HG03280 (cell line): ENCODE data around the gene ATAD1.
"Not testable (repeated sequence)": the region's sequence is repeated elsewhere in the genome, so short reads cannot be mapped to it uniquely, and the experiment has no call there.

Source experiments
- ATAC-seq: cut with Tn5 transposase; IDR thresholded peaks from one replicate; pipeline ENCODE4 v1.9.1; 2021; ENCODE audit warnings: mild to moderate bottlenecking, moderate library complexity; ENCODE audit not compliant: unreplicated experiment

ATAD1 gene

DNA sequence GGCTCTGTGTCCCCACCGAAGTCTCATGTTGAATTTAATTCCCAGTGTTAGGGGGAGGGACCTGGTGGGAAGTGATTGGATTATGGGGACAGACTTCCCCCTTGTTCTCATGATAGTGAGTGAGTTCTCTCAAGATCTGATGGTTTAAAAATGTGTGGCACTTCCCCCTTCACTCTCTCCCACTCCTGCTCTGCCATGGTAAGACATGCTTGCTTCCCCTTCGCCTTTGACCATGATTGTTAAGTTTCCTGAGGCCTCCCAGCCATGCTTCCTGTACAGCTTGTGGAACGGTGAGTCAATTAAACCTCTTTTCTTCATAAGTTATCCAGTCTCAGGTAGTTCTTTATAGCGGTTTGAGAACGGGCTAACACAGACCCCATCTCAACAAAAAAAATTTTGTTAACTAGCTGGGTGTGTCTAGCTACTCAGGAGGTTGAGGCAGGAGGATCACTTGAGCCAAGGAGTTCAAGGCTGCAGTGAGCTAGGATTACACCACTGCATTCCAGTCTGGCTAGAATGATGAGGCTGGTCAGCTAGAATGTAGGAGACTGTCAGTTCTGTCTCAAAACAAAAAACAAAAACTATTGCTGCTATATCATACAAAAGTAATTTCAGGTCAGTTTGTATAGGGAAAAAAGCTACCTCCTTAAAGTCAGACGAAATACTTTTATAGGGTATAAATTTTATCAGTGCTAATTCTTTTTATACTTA is 57.7 kb downstream of the ATAD1 start:
- ATAC-seq = no peak

DNA sequence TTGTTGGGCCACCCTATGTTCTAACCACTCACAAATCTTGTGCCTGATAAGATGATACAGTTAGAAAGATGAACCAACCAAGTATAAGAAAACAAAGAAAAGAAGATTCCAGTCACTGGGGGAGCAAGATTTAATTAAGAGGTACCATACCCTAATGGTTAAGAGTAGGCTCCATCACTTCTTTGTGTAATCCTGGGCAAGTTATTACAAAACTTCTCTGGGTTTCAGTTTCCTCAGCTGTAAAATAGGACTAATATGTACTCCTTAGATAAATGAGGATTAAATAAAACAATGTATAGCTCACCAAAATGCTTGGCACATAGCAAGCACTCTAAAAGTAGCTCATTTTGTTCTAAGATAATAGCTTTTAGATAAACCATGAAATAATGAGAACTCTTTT is 58.5 kb downstream of the ATAD1 start:
- no peak for ATAC-seq

DNA sequence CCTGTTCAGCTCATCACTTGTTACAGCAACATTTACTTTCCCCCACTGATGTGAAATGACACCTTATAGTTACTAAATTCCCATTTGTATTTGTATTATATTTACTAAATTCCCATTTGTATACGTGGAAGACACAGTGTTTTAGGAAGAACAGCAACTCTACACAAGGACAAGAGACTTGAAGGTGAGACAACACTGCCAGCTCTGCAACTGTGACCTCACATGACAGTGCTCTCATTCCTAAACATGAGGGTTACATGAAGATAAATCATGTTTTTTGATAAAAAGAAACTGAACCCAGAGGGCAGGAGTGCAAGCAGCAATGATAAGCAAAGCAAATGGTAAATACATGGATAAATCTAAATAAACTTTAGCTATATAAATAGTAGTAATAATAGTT is 60.3 kb downstream of the ATAD1 start:
- no peak for ATAC-seq

DNA sequence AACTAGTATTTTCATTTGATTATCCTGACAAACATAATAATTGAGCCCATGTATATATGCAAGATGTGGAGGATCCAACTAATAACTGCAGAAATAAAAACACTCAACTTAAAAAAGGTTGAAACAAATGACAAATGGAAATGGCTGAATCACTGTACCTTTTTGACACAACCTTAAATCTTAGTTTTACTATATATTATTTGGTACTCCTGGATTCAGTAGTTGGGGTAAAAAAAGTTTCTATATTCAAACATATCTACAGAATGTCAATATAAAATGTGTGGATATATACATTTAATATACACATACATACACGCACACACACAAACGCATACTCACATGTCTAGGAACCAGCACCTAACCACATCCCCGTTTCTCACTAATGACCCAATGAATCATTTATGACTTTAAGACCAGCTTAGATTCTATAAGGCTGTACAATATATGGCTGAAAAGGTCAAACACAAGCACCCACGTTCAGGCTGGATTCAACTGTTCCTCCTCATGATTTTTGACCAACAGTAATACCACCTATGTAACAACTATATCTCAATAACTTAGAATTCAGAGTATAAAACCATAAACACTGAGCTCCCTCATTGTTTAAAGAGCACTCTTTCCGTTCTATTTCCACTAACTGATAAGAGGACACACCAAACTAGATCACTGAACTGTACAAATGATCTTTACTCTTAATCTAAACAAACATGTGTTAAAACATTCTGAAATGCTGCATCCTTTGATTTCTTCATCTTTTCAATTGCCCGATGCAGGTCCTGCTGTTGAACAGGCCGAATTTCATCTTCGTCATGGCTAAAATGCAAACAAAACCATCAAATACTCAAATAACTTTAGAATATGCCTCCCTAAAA is 63.8 kb downstream of the ATAD1 start:
- no peak for ATAC-seq

DNA sequence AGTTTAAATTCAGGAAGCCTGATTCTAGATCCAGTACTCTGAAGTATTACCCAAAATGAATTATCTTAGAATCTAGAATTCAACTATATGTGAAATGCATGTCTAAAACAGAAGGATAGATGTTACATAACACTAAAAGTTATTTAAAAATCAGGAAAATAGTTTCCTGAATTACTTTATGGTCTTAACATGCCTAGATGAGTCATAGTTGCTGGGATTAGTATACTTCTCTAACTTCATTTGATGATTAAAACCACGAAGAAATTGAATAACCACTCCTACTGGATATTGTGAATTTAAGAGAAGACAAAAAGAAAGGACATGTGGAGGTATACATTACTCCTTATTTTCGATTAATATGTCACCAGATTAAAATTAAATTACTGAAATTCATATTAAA is 65.5 kb downstream of the ATAD1 start:
- no peak for ATAC-seq

DNA sequence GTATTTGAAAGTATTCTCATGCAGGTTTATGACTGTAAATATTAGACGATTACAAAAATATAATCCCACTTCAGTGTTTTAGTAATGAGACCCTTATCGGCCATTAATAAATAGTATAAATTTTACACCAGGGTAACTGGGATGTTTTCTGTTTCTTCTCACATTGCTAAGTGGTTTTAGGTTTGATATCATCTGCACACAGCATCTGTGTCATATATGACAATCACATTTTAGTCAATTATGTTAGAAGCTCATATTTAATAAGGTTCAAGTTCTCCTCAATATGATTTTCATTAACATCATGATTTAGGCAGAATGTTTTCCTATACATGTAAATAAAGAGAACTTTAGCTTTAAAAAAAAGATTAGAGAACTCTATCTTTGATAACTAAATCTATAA is 66.8 kb downstream of the ATAD1 start:
- ATAC-seq = peak; percentile 15

DNA sequence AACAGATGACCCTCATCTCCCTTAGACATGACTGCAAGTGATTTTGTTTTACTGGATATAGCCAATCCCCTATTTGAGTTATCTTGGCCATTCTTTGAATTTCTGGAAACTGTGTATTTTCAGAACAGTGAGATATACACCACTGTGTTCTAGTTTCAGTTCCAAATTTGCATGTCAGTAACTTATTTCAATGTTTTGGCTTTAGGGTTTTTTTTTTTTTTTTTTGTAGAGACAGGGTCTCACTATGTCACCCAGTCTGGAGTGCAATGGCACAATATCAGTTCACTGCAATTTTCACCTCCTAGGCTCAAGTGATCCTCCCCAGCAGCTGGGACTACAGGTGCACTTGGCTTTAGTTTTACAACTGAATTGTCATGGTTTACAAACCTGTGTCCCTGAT is 67.2 kb downstream of the ATAD1 start:
- ATAC-seq = peak; percentile 58

DNA sequence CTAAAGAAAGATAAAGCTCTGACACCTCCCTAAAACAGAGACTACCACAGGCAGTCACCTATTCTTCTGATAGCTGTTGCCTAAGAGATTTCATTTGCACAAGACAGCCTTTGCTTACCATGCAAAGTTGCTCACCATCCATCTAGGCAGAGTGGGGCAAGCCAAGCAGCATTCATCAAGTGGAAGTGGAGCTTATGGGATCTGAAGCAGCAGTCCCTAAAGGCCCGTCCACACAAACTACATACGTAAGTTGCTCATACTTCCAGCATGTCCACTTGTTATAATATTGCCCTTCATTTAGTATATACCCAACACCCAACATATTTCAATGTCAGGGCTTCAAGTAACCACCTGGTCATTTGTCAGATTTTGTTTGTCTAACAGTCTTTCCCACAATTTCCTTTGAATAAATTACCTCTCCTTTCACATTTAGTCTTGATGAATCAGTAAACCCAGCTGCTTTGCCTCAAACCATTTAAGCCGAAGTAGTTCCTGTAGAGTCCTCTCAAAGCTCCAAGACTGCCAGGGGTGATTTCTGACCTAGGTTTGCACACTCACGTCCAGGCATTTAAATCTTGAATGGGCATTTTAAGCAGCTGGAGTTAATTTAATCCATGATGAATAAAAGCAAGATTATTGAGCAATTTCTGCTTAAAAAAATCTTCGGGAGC is 67.9 kb downstream of the ATAD1 start:
- no peak for ATAC-seq

DNA sequence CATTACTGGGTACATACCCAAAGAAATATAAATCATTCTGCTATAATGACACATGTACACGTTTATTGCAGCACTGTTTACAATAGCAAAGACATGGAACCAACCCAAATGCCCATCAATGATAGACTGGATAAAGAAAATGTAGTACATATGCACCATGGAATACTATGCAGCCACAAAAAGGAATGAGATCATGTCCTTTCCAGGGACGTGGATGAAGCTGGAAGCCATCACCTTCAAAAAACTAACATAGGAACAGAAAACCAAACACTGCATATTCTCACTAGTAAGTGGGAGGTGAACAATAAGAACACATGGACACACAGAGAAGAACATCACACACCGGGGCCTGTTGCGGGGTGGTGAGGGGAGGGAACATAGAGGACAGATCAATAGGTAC is 69.8 kb downstream of the ATAD1 start:
- not testable (repeated sequence) for ATAC-seq

DNA sequence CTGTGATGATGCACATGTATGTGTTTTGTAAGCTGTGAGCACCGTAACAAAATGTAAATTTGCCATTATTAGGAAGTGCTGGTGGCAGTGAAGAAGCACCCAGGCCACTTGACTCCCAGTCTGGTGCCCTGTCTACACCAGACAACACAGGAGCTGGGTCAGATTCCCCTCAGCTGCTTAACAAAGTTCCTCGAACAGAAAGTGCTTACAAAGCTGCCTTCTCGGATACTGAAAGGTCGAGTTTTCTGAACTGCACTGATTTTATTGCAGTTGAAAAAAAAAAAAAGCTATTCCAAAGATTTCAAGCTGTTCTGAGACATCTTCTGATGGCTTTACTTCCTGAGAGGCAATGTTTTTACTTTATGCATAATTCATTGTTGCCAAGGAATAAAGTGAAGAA is 71.1 kb downstream of the ATAD1 start:
- ATAC-seq = no peak

DNA sequence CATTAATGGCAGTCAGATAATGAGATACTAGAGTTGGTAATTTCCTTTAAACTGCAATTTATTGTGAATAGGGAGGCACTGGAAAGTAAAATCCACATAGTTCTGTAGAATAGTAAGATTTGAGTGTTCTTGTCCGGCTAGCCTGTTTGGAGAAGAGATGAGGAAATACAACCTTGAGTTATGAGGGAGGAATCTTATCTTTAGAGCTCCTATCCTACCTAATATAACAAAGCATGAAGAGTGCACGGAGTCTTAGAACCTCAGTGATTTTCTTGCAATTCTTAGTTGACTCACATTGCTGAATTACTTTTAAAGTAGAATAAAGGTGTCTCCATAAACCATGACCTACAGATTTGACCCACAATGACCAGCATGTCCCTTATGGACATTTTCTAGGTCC is 73.4 kb downstream of the ATAD1 start:
- no peak for ATAC-seq

DNA sequence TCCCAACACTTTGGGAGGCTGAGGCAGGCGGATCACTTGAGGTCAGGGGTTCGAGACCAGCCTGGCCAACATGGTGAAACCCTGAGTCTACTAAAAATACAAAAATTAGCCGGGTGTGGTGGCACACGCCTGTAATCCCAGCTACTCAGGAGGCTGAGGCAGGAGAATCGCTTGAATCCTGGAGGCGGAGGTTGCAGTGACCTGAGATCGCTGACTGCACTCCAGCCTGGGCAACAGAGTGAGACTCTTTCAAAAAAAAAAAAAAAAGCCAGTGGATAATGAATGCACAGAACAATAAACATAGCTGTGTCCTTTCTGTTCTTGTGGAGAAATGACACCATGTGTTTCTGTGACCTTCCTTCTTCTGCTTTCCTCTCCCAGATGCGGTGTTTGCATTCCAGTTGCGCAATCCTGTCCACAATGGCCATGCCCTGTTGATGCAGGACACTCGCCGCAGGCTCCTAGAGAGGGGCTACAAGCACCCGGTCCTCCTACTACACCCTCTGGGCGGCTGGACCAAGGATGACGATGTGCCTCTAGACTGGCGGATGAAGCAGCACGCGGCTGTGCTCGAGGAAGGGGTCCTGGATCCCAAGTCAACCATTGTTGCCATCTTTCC is 74.9 kb downstream of the ATAD1 start:
- not testable (repeated sequence) for ATAC-seq

DNA sequence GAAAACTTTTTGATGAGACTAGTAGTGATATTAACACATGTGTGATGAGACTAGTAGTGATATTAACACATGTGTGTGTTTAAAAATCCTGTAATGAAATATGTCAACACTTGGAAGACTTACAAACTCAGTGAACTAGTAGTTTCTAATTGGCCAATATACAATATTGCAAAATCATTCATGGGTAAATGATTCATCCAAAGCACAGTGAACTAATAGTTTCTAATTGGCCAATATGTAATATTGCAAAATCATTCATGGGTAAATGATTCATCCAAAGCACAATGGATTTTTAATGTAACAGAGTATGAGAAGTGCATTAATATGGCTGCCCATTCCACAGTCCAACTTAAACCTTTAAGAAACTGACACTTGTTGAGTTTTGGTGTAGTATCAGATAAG is 77.8 kb downstream of the ATAD1 start:
- ATAC-seq = no peak

DNA sequence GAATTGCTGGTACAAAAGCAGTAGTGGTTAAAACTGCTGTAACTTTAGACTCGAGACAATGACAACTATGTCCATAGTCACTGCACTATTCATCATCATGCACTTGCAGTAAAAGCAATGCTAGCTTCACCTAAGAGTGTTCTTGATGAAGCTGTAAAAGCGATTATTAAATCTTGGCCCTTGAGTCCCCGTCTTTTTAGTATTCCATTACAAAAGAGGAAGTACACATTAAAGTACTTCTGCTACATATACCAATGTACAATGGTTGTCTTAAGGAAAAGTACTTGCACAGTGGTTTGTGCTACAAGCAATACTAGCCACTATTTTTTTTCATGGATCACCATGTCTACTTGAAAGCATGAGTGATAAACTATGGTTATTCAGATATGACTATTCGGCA is 78.3 kb downstream of the ATAD1 start:
- no peak for ATAC-seq

DNA sequence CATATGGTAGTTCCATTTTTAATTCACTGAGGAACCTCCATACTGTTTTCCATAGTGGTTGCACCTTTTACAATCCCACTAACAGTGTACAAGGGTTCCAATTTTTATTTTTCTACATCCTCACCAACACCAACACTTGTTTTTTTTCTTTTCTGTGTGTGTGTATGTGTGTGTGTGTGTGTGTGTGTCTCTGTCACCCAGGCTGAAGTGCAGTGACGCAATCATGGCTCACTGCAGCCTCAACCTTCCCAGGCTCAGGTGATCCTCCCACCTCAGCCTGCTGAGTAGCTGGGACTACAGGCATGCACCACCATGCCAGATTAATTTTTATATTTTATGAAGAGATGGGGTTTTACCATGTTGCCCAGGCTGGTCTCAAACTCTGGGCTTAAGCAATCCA is 79.8 kb downstream of the ATAD1 start:
- ATAC-seq = not testable (repeated sequence)

DNA sequence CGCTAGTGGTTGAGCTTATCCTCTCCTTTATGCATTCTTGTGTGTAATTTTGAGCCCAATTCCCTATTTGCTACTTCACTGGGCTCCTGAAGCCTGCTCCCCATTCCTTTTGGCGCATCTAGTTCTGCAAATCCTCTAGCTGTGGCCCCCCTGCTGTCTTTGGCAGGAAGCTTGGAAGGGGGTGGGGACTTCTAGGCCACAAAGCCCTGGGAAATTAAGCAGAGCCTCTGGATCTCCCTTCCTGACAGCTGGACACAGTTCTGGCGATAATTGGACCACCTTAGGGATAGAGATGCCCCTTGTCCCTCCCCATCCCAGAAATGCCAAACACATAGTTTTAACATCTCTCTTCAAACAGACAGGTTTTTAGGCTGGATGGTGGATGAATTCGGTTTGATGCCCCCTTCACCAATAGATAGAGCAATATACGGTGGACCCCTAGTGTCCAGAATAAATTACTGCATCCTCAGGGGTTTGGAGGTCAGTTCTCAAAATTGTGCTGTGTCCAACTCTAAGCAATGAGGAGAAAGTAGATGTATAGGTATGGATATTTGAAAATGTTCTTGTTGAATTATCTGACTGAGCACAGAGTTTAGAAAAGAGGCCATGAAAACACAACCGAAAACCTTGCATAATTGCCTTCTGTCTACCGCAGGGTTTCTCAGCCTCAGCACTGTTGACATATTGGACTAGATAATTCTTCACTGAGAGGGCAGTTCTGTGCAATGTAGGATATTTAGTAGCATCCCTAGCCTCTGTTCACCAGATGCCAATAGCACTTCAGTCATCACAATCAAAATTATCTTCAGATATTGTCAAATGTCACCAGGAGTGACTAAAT is 82.8 kb downstream of the ATAD1 start:
- peak; percentile 54 for ATAC-seq

DNA sequence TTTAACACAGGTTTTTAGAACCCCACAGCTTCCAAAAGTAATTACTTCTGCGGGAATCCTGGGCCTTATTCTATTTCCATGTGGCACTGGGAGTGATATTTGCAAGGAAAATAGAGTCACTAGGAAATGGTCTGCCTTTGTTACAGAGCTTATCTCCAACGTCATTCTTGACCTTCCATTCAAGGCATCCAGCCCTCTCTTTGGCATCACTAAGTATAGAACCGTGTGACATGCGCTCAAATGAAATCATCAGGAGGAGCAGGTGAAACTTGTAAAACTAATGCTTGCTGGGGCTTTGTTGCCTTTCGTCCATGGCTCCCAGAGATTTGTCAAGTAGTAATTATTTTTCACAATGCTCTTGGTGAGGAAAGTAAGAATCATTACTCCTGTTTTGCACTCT is 84.9 kb downstream of the ATAD1 start:
- ATAC-seq = no peak

DNA sequence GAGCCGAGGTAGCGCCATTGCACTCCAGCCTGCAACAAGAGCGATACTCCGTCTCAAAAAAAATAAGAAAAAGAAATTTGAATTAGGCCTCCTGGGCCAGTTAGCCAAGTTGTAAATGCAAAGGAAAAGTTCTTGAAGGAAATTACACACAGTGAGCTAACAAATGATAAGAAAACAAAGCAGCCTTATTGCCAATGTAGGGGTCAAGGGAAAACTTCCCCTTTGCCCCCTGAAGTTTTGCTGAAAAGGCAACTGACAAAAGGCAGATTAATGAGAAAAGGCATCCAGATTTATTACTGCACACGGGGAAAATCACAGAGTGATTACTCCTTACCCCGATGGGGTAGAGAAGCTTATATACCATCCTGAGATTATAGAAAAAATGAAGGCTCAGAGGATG is 88.1 kb downstream of the ATAD1 start:
- no peak for ATAC-seq

DNA sequence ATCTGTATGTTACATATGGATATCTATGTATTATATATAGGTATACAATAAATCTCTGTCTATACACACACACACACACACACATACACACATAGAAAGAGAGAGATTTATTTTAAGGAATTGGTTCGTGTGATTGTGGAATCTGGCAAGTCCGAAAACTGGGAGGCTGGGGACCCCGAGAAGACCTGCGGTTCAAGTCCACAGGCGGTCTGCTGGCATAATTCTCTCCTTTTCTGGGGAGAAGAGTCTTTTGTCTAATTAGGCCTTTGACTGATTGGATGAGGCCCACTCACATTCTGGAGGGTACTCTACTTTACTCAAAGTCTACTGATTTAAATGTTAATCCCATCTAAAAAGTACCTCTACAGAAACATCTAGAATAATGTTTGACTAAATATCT is 93.2 kb downstream of the ATAD1 start:
- ATAC-seq = no peak

DNA sequence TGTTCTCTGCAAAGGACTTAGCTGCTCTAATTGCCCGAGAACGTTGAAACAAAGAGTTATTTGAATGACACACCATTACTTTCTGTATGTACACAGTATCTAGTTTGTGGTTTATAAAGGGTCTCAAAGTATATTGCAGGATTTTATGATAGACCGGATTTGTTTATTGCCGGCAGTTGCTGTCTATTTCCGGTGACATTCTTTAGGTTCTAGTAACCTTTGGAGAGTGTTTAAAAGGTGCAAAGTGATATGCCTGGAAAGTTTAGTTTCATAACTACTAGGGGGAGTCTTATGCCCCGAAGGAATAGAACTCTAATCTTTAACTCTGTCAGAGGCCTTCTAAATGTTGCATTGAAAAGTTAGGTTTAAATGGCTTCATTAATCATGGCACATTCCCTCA is 94.5 kb downstream of the ATAD1 start:
- no peak for ATAC-seq

DNA sequence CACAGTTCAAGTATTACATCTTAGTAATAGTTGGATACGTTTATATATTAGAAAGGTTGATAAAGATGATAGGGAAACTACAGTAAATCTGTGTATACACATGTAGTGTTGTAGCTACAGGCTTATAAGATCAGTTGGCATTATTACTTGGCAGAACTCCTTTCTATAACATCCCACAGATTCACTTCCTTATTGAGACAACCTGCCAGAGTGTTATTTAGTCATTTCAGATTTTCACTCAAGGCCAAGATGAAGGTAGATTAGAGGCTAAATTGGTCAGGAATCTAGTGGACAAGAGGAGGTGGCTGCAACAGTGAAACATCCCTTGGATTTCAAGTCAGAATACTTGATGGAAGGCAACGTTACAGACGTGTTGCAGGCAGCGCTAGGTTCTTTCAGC is 95.3 kb downstream of the ATAD1 start:
- ATAC-seq = no peak
